Thyroid gland (tissue), 4 donors: ENCODE measurements around the gene BARD1.

Experiments used
- CTCF ChIP-seq, 6 experiments: fragments of 200-600 bp in 3 of 6; fragments of 450-650 bp in 3 of 6; sonication (generic) in 3 of 6; IDR thresholded peaks; one replicate each; pipeline ENCODE4 v1.5.1; 2016 to 2019; ENCODE audit warnings: antibody characterized with exemption in 6 of 6, mild to moderate bottlenecking in 2 of 6, inconsistent platforms in 1 of 6, moderate library complexity in 1 of 6
- POLR2A ChIP-seq, 2 donors: fragments of 450-650 bp; IDR thresholded peaks; one replicate each; pipeline ENCODE4 v1.6.1; 2017; ENCODE audit warnings: antibody characterized with exemption in 2 of 2, mild to moderate bottlenecking in 2 of 2, moderate library complexity in 1 of 2

DNA sequence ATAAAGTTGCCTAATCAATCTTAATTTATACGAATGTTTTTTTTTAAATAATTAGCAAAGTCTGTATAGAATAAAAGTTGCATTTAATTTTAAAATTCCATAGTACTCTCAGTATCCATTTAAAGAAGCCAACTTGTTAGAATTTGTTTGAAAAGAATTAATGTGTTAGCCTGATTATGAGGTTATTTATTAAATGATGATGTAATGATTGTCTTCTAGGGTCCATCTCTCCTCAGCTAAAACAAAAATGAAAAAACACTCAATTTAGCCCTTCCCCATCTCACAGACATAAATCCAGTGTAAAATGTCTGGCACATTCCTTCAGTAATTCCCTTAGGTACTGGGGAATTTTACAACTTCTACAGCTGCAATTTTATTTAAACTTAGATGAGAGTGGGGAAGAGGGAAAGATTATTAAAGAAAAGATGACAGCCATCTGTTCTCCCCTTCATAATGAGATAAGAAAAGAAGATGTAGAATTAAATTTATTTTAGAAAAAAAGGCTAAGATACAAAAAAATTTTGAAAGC, 68.6 kb downstream of the BARD1 start:
- no peak for TF ChIP-seq POLR2A (IDR thresholded peaks at IDR 0.05)
- no peak for TF ChIP-seq CTCF (IDR thresholded peaks at IDR 0.05)
